Suprapubic skin (tissue), 4 donors: ENCODE data around the gene IL1R1.

Experiments used
- CTCF ChIP-seq, 2 donors: fragments of 200-600 bp in 1 of 2; fragments of 450-650 bp in 1 of 2; sonication (generic) in 1 of 2; IDR thresholded peaks; one replicate each; pipeline ENCODE4 v1.5.1; 2016 to 2019; ENCODE audit warnings: antibody characterized with exemption in 2 of 2, mild to moderate bottlenecking in 1 of 2, moderate library complexity in 1 of 2
- POLR2A ChIP-seq, 2 donors: fragments of 450-650 bp; IDR thresholded peaks; one replicate each; pipeline ENCODE4 v1.6.1; 2017; ENCODE audit warnings: antibody characterized with exemption in 2 of 2, mild to moderate bottlenecking in 2 of 2, moderate library complexity in 2 of 2
- POLR2AphosphoS5 ChIP-seq, 3 donors: sonication (generic); formaldehyde crosslinking; IDR thresholded peaks; one replicate each; pipeline ENCODE4 v1.6.1; 2017; ENCODE audit warnings: antibody characterized with exemption in 3 of 3

DNA sequence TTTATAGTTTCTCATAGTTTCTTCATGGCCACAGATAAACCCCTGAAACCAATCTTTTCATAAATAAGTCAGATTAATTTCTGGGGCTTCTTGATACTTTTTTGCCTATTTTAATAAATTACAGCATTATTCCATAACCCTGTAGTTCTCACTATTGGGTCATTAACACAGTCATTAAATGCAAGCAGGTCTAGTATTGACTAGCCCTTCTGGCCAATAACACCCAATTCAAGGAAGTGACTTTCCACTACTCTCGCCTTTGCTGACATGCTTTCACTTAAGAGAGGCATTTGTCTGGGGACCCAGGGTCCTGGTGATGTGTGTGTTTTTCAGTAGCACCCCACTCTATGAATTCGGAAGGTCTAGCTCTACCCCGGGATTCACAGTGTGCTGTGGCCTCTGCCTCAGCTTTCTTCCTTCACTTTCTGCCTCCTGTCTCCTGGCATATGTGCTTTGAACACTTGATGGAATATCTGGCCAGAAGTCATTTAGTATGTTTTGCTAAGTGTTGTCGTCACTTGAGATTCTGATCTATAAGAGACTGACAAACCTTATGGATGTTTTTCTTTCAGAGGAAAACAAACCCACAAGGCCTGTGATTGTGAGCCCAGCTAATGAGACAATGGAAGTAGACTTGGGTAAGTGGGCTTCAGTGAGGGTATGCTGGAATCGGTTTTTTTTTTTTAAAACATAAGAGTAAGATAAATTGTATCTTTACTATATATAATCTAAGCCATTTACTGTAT lies 25.7 kb downstream of the IL1R1 start:
- TF ChIP-seq CTCF (IDR thresholded peaks at IDR 0.05): no peak
- TF ChIP-seq POLR2AphosphoS5 (IDR thresholded peaks at IDR 0.05): no peak
- no peak for TF ChIP-seq POLR2A (IDR thresholded peaks at IDR 0.05)
